Measurements from ENCODE around the gene FMNL2. TPM values are rescaled to one million over a fixed set of nuclear protein-coding genes. Genes with fewer than 3 reads are reported as not detected.
"Not testable (repeated sequence)": the region's sequence is repeated elsewhere in the genome, so short reads cannot be mapped to it uniquely, and the experiment has no call there.

FMNL2 gene
- polyA plus RNA-seq, 4 donors: 103 to 199 (median 111) TPM

DNA sequence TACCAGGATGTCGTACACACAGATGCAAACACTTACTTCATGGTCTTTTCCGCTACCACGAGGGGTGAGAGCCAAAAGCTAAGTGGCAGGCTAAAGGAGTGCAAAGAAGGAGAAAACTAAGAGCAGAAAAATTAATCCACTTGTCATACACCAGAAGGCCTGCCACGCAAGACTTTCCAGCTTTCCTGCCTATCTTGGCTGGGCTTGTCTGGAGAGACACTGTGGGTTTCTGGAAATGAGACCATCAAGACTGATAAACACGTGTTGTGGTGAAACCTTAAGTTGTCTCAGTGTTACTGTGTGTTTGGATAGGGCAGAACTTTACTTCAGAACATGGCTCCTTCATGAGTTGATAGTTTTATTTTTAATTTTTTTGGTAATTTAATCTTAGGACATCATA lies 175.6 kb downstream of the FMNL2 start:
- no peak for DNase-seq (ENCODE audit: low read depth in 4 of 4, low spot score in 3 of 4)

DNA sequence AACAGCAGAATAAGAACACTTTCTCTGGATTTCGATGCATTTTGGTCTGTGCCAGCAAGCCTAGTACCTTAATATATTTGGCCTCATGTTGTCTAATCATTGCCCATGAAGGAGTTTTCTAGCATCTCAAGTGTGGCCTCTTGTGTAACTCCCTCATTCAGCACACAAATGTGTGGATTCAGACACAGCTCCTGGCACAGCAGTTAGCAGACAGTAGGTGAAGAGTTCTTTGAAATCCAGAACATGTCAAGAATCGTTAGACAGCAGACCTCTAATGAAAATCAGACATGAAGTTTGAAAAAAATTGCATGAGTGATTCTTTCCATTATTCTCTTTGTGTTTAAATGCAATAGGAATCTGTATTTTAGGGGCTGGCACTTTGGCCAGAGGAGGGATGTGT lies 177.0 kb downstream of the FMNL2 start:
- no peak for DNase-seq (ENCODE audit: low read depth in 4 of 4, low spot score in 3 of 4)

DNA sequence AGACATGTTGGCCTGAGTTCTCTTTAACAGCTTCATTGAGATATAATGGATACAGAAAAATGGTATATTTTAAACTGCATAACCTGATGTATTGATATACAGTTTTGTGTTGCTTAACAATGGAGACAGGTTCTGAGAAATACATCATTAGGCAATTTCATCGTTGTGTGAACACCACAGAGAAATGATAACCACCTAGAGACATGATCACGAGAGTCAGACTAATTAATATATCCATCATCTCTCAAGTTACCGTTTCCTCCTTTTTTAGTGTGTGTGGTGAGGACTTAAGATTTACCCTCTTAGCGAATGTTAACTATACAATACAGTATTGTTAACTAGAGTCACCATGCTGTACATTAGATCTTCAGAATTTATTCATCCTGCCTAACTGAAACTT lies 178.1 kb downstream of the FMNL2 start:
- DNase-seq (ENCODE audit: low read depth in 4 of 4, low spot score in 3 of 4): no peak

DNA sequence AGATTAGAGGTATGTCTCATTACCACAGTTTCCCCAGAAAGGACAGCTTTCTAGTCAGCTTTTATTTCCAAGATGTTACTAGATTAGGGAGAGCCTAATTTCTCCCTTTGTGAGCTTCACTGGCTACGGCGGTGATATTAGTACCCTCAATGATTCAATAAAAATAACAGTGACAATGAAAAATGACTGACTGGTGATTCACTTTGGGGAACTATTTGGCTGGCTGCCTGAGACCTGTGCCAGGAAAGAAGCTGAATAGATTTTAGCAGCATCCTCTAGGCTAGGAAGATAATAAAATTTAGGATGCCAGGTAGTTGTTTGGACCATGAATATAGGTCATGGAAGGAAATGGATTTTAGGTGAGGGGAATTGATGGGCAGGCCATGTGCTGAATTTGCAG lies 178.7 kb downstream of the FMNL2 start:
- DNase-seq (ENCODE audit: low read depth in 4 of 4, low spot score in 3 of 4): no peak

DNA sequence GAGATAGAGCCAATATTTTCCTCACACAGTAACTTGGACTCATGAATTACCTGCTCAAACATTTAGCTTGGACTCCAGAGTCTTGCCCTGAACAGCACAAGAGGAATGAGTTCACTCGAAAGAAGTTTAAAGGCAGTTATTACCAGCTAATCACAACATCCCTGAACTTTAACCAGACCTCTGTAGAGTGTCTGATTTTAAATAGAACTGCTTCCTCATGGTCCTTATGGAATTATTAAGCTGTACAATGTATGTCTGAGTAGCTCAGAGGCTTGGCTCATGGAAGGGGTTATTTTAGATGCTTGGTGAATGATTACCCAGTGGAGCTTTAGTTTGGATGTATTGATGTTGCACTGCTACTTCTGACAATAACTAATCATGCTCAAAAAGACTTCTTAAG lies 183.1 kb downstream of the FMNL2 start:
- no peak for DNase-seq (ENCODE audit: low read depth in 4 of 4, low spot score in 3 of 4)

DNA sequence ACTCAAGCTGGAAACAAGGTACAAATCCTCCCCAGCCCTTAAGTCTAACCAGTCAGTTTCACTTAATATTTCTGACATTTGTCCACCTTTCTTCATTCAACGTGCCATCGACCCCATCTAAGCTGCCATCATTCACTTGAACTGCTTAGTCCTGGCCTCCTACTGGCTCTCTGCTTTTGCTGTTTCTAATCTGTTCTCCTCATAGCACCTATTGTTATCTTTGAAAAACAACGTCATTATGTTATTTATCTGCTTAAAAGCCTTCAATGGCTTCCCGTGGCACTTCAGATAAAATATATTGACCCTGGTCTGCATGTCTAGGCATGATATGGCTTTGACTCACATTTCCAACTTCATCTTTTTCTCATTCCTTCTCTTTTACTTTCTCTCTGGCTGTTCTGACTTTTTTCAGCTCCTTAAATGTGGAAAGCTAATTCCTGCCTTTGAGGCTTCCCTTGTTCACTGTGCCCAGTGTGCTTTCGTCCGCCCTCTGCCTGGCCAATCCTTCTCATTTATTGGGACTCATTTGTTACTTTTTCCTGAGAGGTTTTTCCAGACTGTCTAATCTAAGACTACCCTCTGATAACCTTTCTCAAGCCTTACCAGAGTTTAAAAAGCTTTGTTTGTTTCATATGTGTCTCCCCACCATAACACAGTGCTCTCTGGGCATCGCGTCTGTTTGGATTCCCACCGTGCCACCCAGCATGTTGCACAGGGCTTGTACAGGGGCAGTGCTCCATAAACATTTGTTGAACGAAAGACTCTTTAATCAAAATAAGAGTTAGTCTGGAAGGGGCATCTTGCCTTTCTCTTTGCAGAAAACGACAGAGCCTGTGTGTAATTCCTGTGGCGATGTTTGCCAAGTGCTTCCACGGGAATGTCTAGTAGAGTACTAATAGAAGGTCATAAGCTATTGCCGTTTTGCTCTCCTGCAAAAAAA lies 183.9 kb downstream of the FMNL2 start:
- no peak for DNase-seq (ENCODE audit: low read depth in 4 of 4, low spot score in 3 of 4)

DNA sequence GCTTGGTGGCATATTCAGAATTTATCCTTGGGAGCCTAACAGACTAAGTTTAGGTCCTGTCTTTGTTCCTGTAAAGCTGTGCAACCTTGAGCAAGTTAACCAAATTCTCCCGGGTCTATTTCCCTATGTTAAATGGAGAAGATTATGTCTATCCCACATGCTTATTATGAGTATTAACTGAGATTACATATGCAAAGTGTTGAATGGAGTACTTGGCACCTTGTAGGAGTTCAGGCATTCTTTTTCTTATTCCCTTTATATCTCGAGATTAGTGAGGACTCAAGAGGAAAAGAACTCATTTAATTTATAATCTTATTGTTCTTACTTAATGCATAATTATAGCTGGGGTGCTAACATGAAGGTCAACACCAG lies 184.6 kb downstream of the FMNL2 start:
- DNase-seq (ENCODE audit: low read depth in 4 of 4, low spot score in 3 of 4): no peak

DNA sequence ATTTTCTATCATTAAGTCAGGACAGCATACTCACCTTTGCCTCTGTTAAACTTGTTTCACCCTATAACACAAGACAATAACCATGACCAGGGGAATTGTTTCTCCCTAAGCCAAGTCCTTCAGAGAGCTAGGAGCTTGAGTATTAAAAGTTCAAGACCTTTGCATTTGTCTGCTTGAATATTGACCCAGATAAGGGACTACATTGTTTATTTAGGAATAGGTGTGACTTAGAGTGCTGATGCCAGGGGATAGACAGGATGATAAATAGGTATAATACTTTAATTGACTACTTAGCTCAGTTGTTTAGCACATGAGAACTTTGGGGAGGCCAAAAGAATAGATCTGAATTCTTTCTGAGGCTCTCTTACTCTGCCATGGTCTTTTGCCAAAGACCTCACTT lies 185.8 kb downstream of the FMNL2 start:
- DNase-seq (ENCODE audit: low read depth in 4 of 4, low spot score in 3 of 4): no peak

DNA sequence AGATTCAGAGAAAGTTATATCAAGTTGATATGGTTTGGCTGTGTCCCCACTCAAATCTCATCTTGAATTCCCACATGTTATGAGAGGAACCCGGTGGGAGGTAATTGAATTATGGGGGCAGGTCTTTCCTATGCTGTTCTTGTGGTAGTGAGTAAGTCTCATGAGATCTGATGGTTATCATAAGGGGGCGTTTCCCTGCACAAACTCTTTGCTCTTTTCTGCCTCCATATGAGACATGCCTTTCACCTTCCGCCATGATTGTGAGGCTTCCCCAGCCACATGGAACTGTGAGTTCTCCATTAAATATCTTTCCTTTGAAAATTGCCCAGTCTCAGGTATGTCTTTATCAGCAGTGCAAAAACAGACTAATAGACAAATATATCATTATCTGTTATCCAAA lies 187.5 kb downstream of the FMNL2 start:
- DNase-seq (ENCODE audit: low read depth in 4 of 4, low spot score in 3 of 4): not testable (repeated sequence)

DNA sequence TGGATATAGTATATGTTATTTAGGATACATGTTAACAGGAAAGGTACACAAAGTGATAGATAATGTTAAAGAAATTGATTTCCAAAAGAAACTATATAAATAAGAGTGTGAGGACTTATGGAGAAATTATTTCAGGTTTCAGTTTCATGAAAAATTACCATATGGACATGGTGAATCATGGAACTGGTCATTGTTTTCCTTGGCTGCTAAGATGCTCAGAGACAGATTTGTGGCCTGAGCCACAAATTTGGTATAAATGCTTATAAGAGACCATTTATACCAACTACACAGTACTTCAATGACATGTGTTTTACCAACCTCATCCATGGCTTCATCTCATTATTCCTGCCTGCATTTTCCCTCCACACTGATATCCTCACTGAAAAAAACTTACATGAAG lies 188.1 kb downstream of the FMNL2 start:
- DNase-seq (ENCODE audit: low read depth in 4 of 4, low spot score in 3 of 4): no peak

DNA sequence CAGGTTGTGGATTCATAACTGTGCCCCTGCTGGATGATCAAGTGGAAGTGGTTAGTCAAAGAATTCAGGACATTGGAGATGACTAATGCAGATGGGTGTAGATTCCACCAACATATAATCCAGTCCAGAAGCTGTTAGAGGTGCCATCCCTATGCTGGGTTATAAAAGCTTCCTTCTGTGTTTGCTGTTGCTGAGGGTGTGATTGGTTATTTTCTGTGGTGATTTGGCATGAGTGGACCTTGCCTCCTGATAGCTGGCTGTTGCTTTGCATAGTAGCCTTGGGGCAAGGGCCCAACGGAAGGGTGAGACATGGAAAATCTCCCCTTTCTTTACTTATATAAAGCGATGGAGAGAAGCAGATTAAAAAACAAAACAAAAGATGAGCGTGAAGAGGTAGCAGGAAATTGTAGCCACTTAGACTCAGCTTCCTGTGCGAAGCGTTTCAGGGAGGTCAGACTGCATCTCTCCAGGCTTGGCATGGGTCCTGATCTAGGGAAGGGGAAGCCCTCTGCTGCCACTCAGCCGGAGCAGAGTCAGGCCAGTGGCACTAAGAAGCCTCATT lies 190.4 kb downstream of the FMNL2 start:
- no peak for DNase-seq (ENCODE audit: low read depth in 4 of 4, low spot score in 3 of 4)

DNA sequence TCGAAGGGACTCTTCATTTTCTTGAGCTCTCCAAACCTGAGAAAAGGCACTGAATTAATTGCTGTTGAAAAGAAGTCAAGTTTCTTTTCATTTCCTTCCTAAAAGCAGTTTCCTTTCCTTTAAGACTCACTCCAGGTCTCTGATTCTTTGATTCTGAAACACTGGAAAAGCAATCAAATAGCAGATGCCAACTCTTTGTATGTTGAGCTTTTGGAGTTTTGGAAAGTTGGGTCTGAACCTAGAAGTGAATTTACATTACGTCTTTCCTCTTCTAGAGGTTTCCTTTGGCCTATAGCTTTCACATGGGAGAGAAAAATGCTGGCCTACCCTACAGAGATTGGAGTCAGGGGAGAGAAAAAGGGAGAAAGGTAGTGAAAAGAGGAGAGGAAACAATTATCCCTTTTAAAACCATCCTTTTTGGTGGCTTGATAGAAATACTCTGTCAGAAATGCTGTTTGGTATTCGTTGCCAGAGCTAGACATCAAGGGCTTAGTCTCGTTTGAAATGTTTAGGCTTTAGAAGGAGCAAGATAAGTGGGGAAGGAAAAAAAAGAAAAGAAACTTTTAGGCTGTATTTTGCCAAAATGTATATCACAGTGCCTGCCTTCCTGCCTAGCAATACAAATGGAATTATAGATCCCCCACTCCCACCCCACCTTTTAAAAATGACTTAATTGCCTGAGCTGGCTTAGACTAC lies 194.6 kb downstream of the FMNL2 start:
- DNase-seq (ENCODE audit: low read depth in 4 of 4, low spot score in 3 of 4): no peak

DNA sequence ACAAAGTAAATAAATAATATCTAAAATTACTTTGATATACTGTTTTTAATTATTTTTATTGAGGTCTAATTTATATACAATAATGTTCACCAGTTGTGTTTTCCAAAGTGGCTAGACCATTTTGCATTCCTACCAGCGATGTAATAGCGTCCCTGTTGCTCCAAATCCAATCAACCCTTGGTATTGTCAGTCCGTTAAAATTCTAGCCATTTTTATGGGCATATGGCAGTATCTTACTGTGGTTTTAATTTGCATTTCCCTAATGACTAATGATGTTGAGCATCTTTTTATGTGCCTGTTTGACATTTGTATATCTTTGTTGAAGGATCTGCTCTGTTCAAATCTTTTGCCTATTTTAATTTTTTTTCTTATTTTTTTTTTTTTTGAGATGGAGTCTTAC lies 197.3 kb downstream of the FMNL2 start:
- DNase-seq (ENCODE audit: low read depth in 4 of 4, low spot score in 3 of 4): no peak

DNA sequence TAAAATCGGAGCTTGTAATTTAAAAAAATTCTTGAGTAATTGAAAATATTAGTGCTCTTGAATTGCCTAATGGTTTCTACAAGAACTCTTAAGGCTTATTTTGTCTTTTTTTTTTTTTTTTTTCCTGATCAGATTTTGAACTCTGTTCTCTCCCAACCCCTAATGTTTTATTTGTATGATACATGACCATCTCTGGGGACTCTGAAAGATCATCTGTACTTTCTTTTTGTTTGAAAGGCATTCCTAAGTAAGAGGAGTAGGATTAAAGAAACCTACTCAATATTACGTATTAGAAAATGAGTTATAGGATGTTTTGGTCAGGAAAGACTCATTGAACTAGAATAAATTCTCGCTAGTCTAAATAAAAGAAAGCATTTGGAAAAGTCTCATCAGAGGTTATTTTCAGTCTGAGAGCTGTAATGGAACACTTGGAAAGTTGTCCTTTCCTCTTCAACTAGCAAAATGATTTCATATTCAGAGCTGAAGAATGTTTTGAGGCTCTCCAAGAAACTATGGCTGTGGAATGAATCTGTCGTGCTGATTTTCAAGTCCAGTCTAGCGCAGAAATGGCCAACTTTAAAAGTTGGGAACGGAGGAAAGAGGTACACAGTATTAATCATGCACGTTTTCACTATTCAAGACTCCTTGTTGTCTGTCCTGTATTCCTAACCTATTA lies 199.6 kb downstream of the FMNL2 start:
- no peak for DNase-seq (ENCODE audit: low read depth in 4 of 4, low spot score in 3 of 4)

DNA sequence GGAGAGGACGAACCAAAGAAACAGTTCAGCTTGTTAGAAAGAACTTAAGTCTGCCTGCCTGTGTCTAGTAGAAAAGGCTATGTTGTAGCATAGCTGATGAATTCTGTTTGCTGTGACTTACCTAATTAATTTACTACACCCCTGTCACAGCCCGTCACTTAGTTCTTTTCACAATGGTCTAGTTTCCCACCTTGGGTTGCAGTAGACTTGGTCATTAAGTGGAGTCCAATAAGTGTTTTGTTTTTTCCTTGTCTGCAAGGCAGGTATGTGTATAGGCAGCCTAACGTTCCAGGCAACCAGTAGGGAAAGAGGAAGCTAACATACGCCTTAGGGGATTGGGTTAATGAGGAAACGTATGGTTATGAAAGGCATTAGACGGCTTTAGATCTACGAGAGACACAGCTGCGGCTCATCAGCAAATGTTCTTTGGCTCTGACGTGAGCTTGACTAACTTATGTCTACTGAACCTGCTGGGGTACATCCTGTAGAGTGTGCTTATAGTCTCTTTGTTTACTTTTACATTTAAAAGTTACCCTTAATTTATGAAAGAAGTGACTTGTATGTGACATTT lies 202.2 kb downstream of the FMNL2 start:
- DNase-seq (ENCODE audit: low read depth in 4 of 4, low spot score in 3 of 4): no peak

DNA sequence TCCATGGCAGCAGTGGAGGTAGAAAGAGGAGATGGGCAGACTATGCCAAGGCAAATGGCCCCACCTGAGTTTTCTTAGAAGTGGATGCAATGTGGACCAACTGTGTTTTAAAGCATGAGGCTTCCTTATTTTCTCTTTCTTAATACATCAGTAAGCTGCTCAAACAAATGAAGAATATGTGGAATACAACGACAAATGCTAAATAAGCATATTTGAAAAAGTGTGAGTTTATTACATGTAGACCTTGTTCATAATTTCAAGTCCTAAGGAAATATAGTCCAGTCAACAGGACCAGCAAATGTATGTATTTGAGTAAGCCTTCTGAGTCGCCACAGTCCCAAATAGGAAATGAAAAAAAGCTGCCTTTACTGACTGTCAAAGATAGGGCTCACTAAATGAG lies 204.4 kb downstream of the FMNL2 start:
- no peak for DNase-seq (ENCODE audit: low read depth in 4 of 4, low spot score in 3 of 4)

DNA sequence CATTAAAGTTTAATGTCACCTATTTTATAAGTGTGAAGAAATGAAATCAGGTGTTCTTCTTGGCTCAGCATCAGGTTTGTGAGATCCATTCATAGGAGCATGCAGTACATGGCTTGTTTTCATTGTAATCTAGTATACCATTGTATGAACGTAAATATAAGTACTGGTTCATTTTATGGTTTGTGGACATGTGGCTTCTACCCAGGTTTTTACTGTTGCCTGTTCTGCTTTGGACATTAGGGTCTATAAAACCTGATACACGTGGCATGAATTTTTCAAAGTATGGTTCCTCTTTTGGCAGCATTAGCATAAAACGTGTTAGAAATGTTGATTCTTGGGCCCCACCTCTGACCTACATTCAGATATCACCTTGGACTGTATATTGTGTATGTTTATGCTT lies 206.7 kb downstream of the FMNL2 start:
- DNase-seq (ENCODE audit: low read depth in 4 of 4, low spot score in 3 of 4): no peak

DNA sequence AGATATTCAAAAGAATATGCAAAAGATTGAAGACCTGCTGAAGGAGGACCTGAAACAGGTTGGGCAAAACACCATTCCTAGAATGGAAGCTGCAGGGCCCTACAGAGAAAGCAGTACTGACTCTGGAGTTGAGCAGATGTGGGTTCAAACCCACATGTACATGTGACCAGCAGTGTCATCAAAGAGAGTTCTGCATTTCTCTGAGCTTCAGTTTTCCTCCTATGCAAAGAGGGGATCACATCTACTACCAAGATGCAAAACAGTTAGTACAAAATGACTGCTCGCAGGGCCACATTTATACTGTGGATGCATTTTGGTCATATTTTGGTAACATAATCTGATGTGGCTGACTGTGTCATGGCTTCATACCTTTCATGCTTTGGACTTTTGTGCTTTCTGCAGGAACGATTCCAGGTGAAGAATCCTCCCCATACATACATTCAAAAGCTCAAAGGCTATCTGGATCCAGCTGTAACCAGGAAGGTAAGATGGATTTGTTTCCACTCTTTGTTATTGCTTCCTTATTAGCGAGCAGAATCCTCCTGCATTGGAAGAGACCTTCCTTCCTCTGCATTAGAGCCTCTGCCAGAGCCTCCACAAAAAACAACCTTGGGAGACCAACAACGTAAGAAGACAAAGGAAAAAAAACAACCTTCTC lies 207.5 kb downstream of the FMNL2 start:
- no peak for DNase-seq (ENCODE audit: low read depth in 4 of 4, low spot score in 3 of 4)

DNA sequence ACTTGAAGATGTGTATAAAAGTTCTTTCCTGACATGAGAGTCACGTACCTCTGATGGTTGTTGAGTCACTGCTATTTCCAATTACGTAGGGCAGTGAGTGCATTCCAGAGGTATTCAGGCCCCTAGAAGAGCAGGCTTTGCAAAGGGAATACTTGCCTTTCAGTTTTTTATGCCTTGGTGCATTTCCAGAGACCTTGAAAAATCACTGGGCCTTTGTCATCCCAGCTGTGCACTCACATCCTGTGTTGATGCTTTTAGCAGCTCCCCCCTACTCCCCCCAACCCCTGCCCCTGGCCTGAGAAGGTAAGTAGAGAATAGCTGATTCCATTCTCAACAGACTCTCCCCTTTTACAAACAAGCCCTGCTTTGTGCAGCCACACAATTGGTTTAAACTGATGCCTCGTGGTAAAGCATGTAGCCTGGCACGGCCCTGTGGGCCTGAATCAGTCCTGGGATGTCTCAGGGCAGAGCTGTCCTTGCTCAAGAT lies 208.1 kb downstream of the FMNL2 start:
- peak in 1 of 4 donors; percentile 37 for DNase-seq (ENCODE audit: low read depth in 4 of 4, low spot score in 3 of 4)

DNA sequence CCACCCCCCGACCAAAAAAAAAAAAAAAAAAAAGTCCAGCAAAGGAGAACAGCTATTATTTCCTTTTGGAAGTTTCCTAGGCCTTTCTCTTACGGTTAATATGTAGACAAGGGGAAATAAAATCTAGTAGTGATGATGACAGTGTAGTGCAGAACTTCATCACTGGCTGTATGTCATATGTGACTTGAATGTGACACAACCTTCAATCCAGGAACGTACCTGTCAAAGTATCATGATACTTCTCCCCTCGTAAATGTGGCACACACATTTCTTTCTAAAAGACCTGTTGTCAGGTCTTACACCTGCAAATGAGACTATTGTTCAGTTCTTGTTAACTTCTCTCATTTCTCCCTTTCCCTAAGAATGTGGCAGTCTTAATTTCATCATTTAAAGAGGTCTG lies 208.7 kb downstream of the FMNL2 start:
- DNase-seq (ENCODE audit: low read depth in 4 of 4, low spot score in 3 of 4): no peak

Measured in left renal pelvis (tissue), 4 donors.